Measurements from ENCODE around the gene TCTN2. TPM values are rescaled to one million over a fixed set of nuclear protein-coding genes. Genes with fewer than 3 reads are reported as not detected.

The TCTN2 gene
- total RNA-seq, 1 donor from 2014 or later: 22.7 TPM

DNA sequence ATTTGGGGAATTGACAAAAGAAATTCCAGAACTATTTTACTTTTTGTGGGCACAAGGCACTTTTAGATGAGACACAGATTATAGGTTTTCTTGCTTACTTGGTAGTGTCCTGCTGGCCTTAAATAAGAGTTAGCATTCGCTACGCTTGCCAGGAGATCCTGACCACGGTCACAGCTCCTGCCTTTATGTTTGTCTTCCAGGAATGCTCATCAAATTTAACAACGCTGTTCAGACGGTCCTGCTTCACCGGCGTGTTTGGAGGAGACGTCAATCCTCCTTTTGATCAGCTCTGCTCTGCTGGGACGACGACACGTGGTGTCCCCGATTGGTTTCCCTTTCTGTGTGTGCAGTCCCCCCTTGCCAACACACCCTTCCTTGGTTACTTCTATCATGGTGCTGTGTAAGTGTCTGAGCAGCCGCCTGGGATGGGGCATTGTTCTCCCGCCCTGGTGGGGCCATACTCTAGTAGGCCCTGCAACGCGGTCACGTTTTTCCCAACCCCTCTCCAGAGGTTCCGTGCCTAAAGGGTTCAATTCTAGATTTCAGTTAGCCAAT lies 15.8 kb downstream of the TCTN2 start:
- DNase-seq (ENCODE audit: low read depth): no peak

DNA sequence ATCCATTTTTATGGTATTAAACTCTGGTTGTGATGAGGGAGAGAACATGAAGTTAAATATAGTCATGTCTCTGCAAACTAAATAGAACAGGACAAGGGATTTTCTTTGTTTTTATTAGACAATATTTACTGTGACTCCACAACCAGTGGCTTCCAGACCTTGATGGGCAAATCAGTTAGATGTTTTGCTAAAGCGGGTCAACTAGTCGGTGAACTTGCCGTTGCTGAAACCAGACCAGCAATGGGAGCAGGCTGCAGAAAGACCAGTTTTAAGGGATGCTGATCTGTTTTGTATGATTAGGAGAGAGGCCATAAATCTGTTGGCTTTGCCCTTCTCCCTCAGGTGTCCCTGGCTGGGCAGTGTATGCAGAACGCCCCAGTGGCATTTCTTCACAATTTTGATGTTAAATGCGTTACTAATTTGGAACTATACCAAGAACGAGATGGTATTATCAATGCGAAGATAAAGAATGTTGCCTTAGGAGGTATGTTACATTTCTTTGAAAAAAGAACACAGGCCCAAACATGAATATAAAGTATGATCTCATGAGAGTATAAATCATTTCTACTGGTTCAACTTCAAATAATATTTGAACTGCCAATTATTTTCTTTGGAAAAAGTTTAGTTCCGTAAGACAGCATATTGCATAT lies 19.4 kb downstream of the TCTN2 start:
- no peak for DNase-seq (ENCODE audit: low read depth)

GRCh38 chr12:123696207-123696606 lies 25.3 kb downstream of the TCTN2 start:
- DNase-seq (ENCODE audit: low read depth): no peak

DNA sequence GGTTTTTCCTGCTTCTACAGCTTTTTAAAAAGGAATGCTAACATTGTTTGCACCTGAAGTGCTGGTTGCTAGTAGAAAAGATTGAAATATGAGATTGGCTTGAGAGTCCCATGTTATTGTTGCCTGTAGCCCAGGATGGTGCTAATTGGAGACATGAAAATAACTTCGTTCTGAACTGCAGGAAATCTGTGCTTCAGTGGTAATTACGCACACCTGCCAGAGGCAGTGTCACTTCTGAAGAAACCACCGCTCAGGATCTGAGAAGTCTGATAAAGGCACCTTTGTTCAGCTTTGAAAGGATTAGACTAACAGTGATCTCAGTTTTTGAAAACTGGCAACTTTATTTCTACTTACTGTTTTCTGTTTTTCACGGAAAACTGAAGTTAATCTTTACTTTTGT lies 25.7 kb downstream of the TCTN2 start:
- DNase-seq (ENCODE audit: low read depth): no peak

- no peak for DNase-seq (ENCODE audit: low read depth)
These were observed 35.0 kb downstream of the TCTN2 start for GRCh38 chr12:123705935-123706334.

DNA sequence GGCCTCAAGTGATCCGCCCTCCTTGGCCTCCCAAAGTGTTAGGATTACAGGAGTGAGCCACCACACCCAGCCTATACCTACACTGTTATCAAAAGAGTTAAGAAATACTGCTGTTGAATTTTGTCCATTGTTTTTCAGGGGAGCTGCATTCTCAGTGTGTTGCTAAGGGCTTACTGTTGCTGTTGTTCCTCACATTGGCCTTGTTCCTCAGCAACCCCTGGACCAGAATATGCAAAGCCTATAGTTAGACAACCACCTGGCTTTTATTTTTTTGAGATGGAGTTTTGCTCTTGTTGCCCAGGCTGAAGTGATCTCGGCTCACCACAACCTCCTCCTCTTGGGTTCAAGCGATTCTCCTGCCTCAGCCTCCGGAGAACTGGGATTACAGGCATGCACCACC lies 36.6 kb downstream of the TCTN2 start:
- DNase-seq (ENCODE audit: low read depth): no peak

- no peak for DNase-seq (ENCODE audit: low read depth)
These were observed 41.9 kb downstream of the TCTN2 start for GRCh38 chr12:123712780-123713319.

DNA sequence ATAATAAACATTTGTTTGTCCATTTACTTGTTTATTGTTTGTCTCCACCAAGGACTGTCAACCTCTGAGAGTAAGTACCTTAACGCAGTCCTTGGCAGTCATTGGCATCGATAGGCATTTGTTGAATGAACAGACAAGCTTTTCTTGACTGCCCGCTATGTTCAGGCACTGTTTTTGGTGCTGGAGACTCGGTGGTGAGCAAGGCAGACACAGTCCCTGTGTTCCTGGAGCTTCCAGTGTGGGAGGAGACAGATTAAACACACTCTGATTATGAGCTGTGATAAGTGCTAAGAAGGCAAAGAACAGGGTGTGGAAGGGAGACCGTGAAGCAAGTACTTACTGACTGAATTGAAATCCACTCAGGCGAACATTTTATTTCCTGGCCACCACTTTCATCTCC lies 42.5 kb downstream of the TCTN2 start:
- peak; percentile 18 for DNase-seq (ENCODE audit: low read depth)

DNA sequence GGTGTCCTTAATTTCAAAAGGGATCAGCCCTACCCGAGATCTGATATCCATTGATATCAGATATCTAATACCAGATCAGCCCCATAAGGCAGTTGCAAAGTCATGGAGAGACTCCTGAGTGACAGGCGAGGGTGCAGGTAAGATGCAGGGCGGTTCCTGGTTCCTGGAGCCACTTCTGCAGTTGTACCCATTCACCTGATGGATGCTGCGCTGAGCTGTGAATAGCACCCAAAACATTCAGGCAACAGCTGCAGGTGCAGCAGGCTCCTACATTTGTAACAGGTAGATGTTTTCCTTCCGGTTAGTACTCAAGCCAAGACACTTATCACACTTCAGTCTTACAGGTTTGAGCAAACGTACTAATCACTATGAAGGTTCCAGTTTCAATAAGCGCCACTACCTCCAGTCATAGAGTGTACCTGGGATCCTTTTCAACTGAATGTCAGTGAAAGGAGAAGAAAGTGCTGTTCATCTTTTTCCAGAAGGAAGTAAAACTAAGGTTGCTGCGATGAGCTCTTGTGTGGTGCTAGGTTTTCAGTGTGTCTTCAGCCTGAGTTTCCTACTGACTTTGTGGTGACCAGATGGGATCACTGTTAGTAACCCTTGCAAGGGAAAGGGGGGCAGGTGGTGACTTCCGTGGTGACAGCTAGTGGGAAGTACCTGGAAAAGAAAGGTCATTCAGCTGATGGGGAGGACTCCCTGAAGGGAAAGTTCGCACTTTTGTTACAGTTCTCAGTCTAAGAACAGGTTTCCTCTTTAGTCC lies 43.1 kb downstream of the TCTN2 start:
- no peak for DNase-seq (ENCODE audit: low read depth)

DNA sequence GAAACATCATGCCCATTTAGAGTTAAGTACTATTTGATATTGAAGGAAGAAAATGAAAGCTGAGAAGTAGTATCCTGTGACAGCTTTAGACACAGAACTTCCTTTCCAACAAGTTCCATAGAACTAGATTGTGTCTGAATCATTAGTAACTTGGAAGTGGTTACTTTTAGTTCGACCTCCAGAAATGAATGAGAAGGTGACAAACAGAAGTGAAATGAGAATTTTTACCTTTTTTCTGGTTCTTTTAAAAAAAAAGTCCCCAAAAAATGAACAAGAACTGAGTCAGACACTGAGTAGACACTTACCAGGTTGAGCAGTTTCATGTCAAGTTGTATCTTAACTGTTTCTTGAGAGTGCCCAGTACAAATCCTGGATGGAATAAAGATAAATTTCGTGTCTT lies 44.3 kb downstream of the TCTN2 start:
- DNase-seq (ENCODE audit: low read depth): no peak

DNA sequence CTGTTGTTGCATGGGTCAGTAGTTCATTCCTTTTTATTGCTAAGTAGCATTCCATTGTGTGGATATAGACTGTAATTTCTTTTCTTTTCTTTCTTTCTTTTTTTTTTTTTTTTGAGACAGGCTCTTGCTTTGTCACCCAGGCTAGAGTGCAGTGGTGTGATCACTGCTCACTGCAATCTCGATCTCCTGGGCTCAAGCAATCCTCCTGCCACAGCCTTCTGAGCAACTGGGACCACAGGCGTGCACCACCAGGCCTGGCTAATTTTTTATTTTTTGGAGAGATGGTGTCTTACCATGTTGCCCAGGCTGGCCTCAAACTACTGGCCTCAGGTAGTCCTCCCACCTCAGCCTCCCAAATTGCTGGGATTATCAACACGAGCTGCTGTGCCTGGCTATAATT lies 46.4 kb downstream of the TCTN2 start:
- no peak for DNase-seq (ENCODE audit: low read depth)

DNA sequence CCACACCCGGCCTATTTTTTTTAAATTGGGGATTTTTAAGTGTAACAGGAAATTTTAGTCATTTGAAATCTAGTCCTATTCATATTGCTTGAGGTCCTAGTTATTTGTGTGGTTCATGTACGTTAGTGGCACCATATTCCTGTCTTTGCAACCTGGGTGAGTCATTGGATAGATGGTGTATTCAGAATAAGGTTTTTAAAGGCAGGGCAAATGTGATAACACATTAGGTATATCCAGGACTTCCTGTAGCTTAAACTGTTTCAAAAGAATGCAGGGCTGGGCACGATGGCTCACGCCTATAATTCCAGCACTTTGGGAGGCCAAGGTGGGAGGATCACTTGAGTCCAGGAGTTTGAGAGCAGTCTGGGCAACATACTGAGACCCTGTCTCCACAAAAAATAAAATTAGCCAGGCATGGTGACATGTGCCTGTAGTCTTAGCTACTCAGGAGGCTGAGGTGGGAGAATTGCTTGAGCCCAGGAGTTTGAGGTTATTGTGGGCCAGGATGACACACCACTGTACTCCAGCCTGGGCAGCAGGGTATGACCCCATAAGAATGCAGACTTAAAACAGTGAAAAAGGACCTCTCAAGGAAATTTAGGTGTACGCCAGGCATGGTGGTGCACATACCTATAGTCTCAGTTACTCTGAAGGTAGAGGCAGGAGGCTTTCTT lies 49.4 kb downstream of the TCTN2 start:
- peak; percentile 19 for DNase-seq (ENCODE audit: low read depth)

- DNase-seq (ENCODE audit: low read depth): no peak
These were observed 50.3 kb downstream of the TCTN2 start for GRCh38 chr12:123721245-123721644.

DNA sequence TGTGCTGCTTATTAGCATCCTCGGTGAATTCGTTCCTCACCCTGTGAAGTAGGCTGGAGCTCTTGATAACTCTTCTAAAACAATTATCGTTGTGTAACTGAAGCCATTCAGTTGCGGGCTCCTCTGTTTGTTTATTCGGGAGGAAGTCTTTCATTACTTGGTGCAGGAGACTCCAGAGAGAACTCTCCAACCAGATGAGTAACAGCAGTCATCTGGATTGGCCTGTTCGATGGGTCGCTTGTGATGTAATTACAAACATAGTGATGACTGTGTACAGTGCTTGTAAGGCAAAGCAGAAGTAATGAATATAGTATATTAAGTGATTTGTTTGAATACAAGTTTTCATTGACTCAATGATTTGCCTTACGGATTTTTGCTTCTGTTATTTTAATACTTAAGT lies 52.1 kb downstream of the TCTN2 start:
- no peak for DNase-seq (ENCODE audit: low read depth)

GRCh38 chr12:123723765-123724164 lies 52.9 kb downstream of the TCTN2 start:
- DNase-seq (ENCODE audit: low read depth): no peak

DNA sequence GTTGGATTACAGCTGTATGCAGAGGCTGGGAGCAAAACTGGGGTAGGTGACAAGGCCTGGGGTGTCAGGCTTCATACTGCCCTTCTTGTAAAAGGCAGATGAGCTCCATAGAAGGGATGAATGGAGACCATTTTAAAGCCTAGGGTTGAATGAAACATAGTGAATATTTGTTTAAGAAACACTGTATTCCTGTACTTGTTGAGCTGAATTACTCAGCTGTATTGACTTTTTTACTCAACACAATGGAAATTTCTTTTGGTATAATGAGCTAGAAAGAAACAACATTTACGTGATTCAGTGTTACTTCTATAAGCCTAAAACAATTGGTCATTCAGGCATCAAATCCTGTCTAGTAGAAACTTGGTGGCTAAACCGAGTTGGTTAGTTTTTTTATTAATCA lies 55.3 kb downstream of the TCTN2 start:
- DNase-seq (ENCODE audit: low read depth): no peak

DNA sequence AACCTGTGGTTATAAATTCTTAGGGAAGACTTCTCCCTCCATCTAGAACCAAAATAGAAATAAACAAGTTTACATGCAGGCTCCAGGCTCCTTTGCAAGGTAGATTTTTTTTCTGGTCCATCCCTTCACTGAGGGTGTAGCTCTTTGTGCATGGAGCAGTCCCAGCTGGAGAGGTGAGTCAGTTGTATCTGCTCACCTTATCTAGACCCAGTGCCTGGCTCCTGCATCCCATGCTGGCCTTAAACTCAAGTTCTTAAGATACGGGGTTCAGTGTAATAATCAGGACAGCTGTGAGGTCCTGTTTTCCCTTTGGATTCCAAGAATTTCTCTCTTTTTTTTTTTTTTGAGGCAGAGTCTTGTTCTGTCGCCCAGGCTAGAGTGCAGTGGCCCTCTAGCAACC lies 56.0 kb downstream of the TCTN2 start:
- DNase-seq (ENCODE audit: low read depth): no peak

GRCh38 chr12:123727878-123728277 lies 57.0 kb downstream of the TCTN2 start:
- DNase-seq (ENCODE audit: low read depth): no peak

DNA sequence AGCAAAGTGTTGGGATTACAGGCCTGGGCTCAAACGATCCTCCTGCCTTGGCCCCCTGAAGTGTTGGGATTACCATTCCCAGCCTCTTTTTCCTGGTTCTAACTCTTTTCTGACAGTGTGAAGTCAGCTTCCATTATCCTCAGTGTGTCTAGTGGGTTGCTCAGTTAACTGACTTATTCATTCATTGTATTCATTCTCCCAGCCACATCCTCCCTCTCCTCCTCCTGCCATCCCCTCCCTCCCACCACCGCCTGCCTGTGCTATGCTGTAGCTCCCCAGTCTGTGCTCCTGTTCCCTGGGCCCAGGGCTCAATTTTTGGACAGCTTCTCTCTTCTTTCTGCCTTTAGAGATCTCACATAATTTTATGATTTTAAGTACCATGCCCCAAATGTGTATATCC lies 60.7 kb downstream of the TCTN2 start:
- DNase-seq (ENCODE audit: low read depth): no peak

DNA sequence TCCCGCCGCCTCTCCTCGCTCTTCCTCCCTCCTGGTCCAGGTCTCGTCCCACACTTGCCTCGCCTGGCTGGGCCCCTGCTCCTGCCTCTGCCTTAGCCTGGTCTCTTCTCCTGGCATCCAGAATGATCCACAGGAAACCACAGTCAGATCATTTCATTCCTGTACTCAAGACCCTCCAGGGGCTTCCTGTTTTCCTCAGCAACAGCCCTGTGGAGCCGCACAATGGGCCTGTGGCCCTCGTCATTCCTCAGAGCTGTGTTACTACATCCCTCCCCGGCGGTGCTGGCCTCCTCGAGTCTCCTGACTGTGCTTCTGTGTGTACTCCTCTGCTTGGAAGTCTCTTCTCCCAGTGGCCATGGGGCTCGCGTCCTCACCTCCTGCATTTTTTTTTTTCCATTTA lies 61.3 kb downstream of the TCTN2 start:
- DNase-seq (ENCODE audit: low read depth): no peak

- DNase-seq (ENCODE audit: low read depth): no peak
These were observed 62.3 kb downstream of the TCTN2 start for GRCh38 chr12:123733229-123733628.

DNA sequence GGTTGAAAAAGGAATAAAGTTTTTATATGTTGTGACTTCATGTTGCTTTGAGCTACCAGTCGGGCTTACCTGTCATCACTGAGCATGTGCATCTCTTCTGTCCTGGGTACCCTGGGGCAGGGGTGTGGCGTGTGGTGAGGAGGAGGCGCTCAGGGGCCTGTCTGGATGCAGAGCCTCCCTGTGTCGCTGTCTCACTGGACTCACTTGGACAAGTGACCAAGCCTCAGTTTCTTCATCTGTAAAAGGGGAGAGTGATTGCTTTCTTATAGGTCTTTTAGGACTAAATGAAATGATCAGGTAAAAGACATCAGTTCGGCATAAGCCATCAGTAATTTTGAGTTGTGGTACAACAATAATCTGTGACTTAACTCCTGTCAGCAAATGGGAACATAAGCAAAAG lies 63.4 kb downstream of the TCTN2 start:
- no peak for DNase-seq (ENCODE audit: low read depth)
